DND-41 (cell line): Measurements from ENCODE around the gene POLRMT.

Experiments
- ATAC-seq: fragments of 200-7000 bp; cut with Tn5 transposase; 3 replicates; pipeline ENCODE4 v1.9.1; 2021; ENCODE audit warnings: low read depth; ENCODE audit not compliant: insufficient read depth
- DNase-seq: peaks from one replicate; pipeline ENCODE4 v3.0.0-alpha.2; 2020
- H2AFZ ChIP-seq: 2 replicates; pipeline ENCODE4 v1.6.0; 2012; ENCODE audit warnings: low read depth, low read length
- H3K27ac ChIP-seq: 2 replicates; pipeline ENCODE4 v1.5.1; 2012; ENCODE audit warnings: low read length, inconsistent platforms
- H3K27me3 ChIP-seq: fragments of 200-600 bp; sonication (generic); 2 replicates; pipeline ENCODE4 v1.6.0; 2012; ENCODE audit warnings: low read length, mild to moderate bottlenecking, inconsistent platforms; ENCODE audit not compliant: insufficient read depth, poor library complexity
- H3K36me3 ChIP-seq: 2 replicates; pipeline ENCODE4 v1.5.1; 2012; ENCODE audit warnings: low read length, inconsistent platforms; ENCODE audit not compliant: insufficient read depth
- H3K4me1 ChIP-seq: 2 replicates; pipeline ENCODE4 v1.5.1; 2012; ENCODE audit warnings: mild to moderate bottlenecking, low read length; ENCODE audit not compliant: insufficient read depth
- H3K4me2 ChIP-seq: 2 replicates; pipeline ENCODE4 v1.6.0; 2012; ENCODE audit warnings: mild to moderate bottlenecking, moderate library complexity, low read length, inconsistent platforms; ENCODE audit not compliant: insufficient read depth
- H3K4me3 ChIP-seq, 2 experiments: fragments of 200-600 bp in 1 of 2; shearing (Covaris generic) in 1 of 2; 2 replicates each; pipeline ENCODE4 v1.5.1; 2012 to 2016; ENCODE audit warnings: inconsistent platforms in 2 of 2, low read length in 2 of 2, mild to moderate bottlenecking in 2 of 2, low read depth in 1 of 2, moderate library complexity in 1 of 2
- H3K79me2 ChIP-seq: 2 replicates; pipeline ENCODE4 v1.6.0; 2012; ENCODE audit warnings: low read length, inconsistent platforms; ENCODE audit not compliant: insufficient read depth
- H3K9ac ChIP-seq: 2 replicates; pipeline ENCODE4 v1.6.0; 2012; ENCODE audit warnings: low read depth, mild to moderate bottlenecking, inconsistent platforms, low read length, moderate library complexity
- H3K9me3 ChIP-seq: 2 replicates; pipeline ENCODE4 v1.5.1; 2012; ENCODE audit warnings: low read length, moderate library complexity, mild to moderate bottlenecking, inconsistent platforms; ENCODE audit not compliant: insufficient read depth, severe bottlenecking
- H4K20me1 ChIP-seq: 2 replicates; pipeline ENCODE4 v1.6.0; 2012; ENCODE audit warnings: low read length; ENCODE audit not compliant: insufficient read depth
- CTCF ChIP-seq: IDR thresholded peaks from 2 replicates; pipeline ENCODE4 v1.5.1; 2012; ENCODE audit warnings: borderline replicate concordance, low read length, moderate library complexity, mild to moderate bottlenecking; ENCODE audit not compliant: poor library complexity, severe bottlenecking; ENCODE audit errors: extremely low read depth
- EZH2 ChIP-seq: IDR thresholded peaks from 3 replicates; pipeline ENCODE4 v1.6.1; 2012; ENCODE audit warnings: borderline replicate concordance, low read depth, mild to moderate bottlenecking, moderate library complexity, low read length, inconsistent platforms; ENCODE audit not compliant: severe bottlenecking

POLRMT gene

GRCh38 chr19:634975-635652 lies 1.8 kb upstream of the POLRMT start:
- Histone ChIP-seq H3K4me2 (0 out of 2 replicates have a peak overlapping the region, but pooled peaks have one; percentile 100), H2AFZ (no peak overlapping the region), H3K36me3 (peaks cover 13% of the 10 kb centered on the region), H3K4me1 (peaks cover 35% of the 10 kb centered on the region), H3K79me2 (peaks cover 40% of the 10 kb centered on the region), H3K27me3 (no peaks in the 10 kb centered on the region), H3K9ac (no peak overlapping the region), H3K4me3 (no peak overlapping the region), H3K9me3 (no peaks in the 10 kb centered on the region), H3K27ac (no peak overlapping the region), H4K20me1 (peaks cover 12% of the 10 kb centered on the region)
- DNase-seq: no peak
- no peak for TF ChIP-seq CTCF
- no peak for TF ChIP-seq EZH2
- no peak for ATAC-seq

- Histone ChIP-seq H4K20me1 (peaks cover 20% of the 10 kb centered on the region), H3K4me2 (peak overlapping the region; percentile 100), H3K9me3 (no peaks in the 10 kb centered on the region), H3K27me3 (no peaks in the 10 kb centered on the region), H3K27ac (peak overlapping the region; percentile 81), H3K4me1 (peaks cover 38% of the 10 kb centered on the region), H3K36me3 (peaks cover 21% of the 10 kb centered on the region), H3K4me3 (peak overlapping the region; percentile 99 to 100), H3K9ac (peak overlapping the region; percentile 94), H3K79me2 (peaks cover 46% of the 10 kb centered on the region), H2AFZ (peak overlapping the region; percentile 94)
- no peak for TF ChIP-seq EZH2
- ATAC-seq: no peak; the same call in 1 of the 3 replicates
- no peak for DNase-seq
These were observed 676 bp upstream of the POLRMT start for GRCh38 chr19:633786-634639.

GRCh38 chr19:632579-633067 lies 714 bp downstream of the POLRMT start:
- H3K9me3 ChIP-seq: no peaks in the 10 kb centered on the region
- peak overlapping the region; percentile 100 for H3K4me2 ChIP-seq
- no peaks in the 10 kb centered on the region for H3K27me3 ChIP-seq
- H2AFZ ChIP-seq: peak overlapping the region; percentile 98
- H3K79me2 ChIP-seq: peaks cover 60% of the 10 kb centered on the region
- H3K36me3 ChIP-seq: peaks cover 35% of the 10 kb centered on the region
- peak overlapping the region; percentile 94 for H3K9ac ChIP-seq
- H3K4me3 ChIP-seq: peak overlapping the region; percentile 99 to 100
- ATAC-seq (peak; percentile 58), DNase-seq (peak; percentile 60)
- H4K20me1 ChIP-seq: peaks cover 26% of the 10 kb centered on the region
- H3K27ac ChIP-seq: peak overlapping the region; percentile 82
- peaks cover 40% of the 10 kb centered on the region for H3K4me1 ChIP-seq
- TF ChIP-seq CTCF (no peak), EZH2 (no peak)
